LNCAP (cell line): ENCODE data around the gene PPM1H.

Experiments used
- CTCF ChIP-seq: fragments of 450-650 bp; IDR thresholded peaks from 2 replicates; pipeline ENCODE4 v1.5.1; 2017; ENCODE audit warnings: mild to moderate bottlenecking

Gene PPM1H

GRCh38 chr12:62969695-62970094 lies 34.7 kb upstream of the PPM1H start:
- TF ChIP-seq CTCF = no peak

DNA sequence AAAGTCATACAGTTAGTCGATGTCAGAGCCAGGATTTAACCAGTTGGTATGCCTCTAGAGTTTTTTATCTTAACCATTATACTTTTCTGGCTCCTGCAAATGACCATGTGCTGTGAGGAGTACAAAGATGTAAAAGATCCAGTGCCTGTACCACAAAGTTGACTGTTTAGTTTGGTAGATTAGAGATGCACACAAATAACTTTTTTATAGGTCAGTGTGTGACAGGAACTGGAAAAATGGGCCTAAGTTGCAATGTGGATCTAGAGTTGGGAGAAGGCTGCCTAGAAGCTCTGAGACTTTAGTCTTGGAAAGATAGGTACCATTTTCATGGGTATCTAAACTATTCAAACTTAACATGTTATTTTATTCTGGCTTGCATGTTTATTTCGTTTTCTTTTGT lies 32.8 kb upstream of the PPM1H start:
- TF ChIP-seq CTCF = no peak

DNA sequence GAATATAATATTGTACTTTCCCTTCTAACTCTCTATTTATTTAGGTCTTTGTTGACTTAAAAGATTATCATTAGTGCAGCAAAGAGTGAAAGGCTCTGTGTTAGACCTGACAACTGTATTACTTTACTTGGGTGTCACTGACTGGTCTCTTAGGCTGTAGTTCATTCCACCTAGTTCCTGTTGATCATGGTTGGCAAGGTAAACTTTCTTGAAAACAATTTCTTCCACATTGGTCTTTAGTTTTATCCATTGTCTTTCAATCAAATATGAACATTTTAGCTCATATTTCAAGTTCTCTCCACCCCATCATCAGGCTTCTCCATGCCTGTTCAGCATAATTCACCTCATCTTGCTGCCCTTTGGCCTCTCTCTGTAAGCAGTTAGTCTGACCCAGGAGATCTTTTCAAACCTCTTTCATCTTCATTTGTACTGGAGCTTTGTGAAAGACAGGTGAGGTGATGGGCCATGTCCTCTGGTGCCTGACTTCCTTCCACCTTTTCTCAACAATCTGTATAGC lies 32.1 kb upstream of the PPM1H start:
- TF ChIP-seq CTCF = no peak

DNA sequence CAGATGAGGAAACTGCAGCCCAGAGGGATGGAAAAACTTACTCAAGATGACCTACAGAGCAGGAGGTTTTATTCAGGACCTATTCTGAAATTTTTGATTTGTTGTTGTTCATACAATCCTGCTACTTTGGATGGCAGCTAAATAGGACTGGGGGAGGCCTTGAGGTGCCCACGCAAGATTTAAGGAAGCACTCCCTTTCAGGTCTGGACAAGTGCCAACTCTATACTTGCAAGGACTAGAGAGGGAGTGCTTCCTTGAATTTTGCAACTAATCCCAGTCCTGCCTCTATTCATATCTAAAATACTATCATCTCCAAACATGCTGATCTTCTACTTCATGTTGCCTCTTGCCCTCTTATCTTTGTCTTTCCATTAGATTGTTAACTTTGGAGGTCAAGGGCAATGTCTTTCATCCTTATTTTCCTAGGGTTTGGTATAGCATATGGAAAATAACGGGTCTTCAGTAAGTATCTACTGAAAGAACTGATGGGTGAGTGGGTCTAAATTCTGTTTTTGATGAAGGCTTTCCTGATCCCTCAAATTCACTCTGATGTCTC lies 28.6 kb upstream of the PPM1H start:
- no peak for TF ChIP-seq CTCF

GRCh38 chr12:62960324-62960723 lies 25.4 kb upstream of the PPM1H start:
- no peak for TF ChIP-seq CTCF

- no peak for TF ChIP-seq CTCF
Observed at GRCh38 chr12:62959745-62960144, 24.8 kb upstream of the PPM1H start.

GRCh38 chr12:62957233-62957953 lies 22.4 kb upstream of the PPM1H start:
- TF ChIP-seq CTCF = no peak
